H1 (cell line): ENCODE results near the gene TMEM134.

Experiments used
- CHD1 ChIP-seq: IDR thresholded peaks from 2 replicates; pipeline ENCODE4 v1.6.1; 2012; ENCODE audit warnings: low read depth, low read length, improper control_type of control experiment
- NRF1 ChIP-seq: IDR thresholded peaks from 2 replicates; pipeline ENCODE4 v1.6.1; 2011; ENCODE audit warnings: mild to moderate bottlenecking, low read depth, low read length, improper control_type of control experiment
- POLR2A ChIP-seq, 2 experiments: IDR thresholded peaks; 1 replicate in 1 of 2; 2 replicates in 1 of 2; pipeline ENCODE4 v1.6.1; 2011; ENCODE audit warnings: low read depth in 2 of 2, low read length in 2 of 2, mild to moderate bottlenecking in 2 of 2; ENCODE audit errors: control extremely low read depth in 1 of 2
- POLR2AphosphoS5 ChIP-seq: IDR thresholded peaks from 2 replicates; pipeline ENCODE4 v1.6.1; 2011; ENCODE audit warnings: low read depth, low read length
- TF ChIP-seq, protein P1 (sequence below), 3 experiments: IDR thresholded peaks; 1 replicate in 2 of 3; 2 replicates in 1 of 3; pipeline versions ENCODE4 v1.5.1 to v1.6.1; 2011; ENCODE audit warnings: low read length in 3 of 3, mild to moderate bottlenecking in 3 of 3, inconsistent platforms in 2 of 3, low read depth in 1 of 3, moderate library complexity in 1 of 3; ENCODE audit not compliant: insufficient read depth in 1 of 3; ENCODE audit errors: control extremely low read depth in 1 of 3

GRCh38 chr11:67466367-67466766 is 2.7 kb downstream of the TMEM134 start:
- TF ChIP-seq POLR2AphosphoS5 (no peak), POLR2A (IDR thresholded peaks at IDR 0.05; ENCODE audit: control extremely low read depth in 1 of 2, low read depth in 2 of 2, low read length in 2 of 2) (no peak), NRF1 (no peak), CHD1 (no peak)
- TF ChIP-seq, protein P1, sequence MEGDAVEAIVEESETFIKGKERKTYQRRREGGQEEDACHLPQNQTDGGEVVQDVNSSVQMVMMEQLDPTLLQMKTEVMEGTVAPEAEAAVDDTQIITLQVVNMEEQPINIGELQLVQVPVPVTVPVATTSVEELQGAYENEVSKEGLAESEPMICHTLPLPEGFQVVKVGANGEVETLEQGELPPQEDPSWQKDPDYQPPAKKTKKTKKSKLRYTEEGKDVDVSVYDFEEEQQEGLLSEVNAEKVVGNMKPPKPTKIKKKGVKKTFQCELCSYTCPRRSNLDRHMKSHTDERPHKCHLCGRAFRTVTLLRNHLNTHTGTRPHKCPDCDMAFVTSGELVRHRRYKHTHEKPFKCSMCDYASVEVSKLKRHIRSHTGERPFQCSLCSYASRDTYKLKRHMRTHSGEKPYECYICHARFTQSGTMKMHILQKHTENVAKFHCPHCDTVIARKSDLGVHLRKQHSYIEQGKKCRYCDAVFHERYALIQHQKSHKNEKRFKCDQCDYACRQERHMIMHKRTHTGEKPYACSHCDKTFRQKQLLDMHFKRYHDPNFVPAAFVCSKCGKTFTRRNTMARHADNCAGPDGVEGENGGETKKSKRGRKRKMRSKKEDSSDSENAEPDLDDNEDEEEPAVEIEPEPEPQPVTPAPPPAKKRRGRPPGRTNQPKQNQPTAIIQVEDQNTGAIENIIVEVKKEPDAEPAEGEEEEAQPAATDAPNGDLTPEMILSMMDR (IDR thresholded peaks at IDR 0.05; ENCODE audit: control extremely low read depth in 1 of 3, insufficient read depth in 1 of 3, low read depth in 1 of 3, low read length in 3 of 3) = no peak
